B cell (primary cell): ENCODE measurements around the gene HAS3.

ENCODE experiments used
- EZH2 ChIP-seq: IDR thresholded peaks from 2 replicates; pipeline ENCODE4 v1.6.1; 2012; ENCODE audit warnings: borderline replicate concordance, low read depth, mild to moderate bottlenecking, moderate library complexity, low read length; ENCODE audit not compliant: insufficient read depth, poor library complexity, severe bottlenecking
- TF ChIP-seq, protein P1 (sequence below): fragments of 200-600 bp; IDR thresholded peaks from one replicate; pipeline ENCODE4 v1.8.0; 2022; ENCODE audit warnings: antibody characterized with exemption, mild to moderate bottlenecking

GRCh38 chr16:69141014-69141413 is 35.6 kb downstream of the HAS3 start:
- TF ChIP-seq, protein P1, sequence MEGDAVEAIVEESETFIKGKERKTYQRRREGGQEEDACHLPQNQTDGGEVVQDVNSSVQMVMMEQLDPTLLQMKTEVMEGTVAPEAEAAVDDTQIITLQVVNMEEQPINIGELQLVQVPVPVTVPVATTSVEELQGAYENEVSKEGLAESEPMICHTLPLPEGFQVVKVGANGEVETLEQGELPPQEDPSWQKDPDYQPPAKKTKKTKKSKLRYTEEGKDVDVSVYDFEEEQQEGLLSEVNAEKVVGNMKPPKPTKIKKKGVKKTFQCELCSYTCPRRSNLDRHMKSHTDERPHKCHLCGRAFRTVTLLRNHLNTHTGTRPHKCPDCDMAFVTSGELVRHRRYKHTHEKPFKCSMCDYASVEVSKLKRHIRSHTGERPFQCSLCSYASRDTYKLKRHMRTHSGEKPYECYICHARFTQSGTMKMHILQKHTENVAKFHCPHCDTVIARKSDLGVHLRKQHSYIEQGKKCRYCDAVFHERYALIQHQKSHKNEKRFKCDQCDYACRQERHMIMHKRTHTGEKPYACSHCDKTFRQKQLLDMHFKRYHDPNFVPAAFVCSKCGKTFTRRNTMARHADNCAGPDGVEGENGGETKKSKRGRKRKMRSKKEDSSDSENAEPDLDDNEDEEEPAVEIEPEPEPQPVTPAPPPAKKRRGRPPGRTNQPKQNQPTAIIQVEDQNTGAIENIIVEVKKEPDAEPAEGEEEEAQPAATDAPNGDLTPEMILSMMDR = no peak
- TF ChIP-seq EZH2 = no peak
